ENCODE results near the gene AGAP1.

- TF ChIP-seq POLR2AphosphoS5 (IDR thresholded peaks at IDR 0.05; ENCODE audit: low read depth, low read length) (no peak), POLR2A (IDR thresholded peaks at IDR 0.05; ENCODE audit: low read depth, low read length) (no peak), TAF1 (IDR thresholded peaks at IDR 0.05; ENCODE audit: borderline replicate concordance, low read depth, low read length) (no peak)
Observed at GRCh38 chr2:236001166-236001828, 507.5 kb downstream of the AGAP1 start.

Measured in GM12892 (cell line).